Stimulated activated CD8-positive, alpha-beta memory T cell treated with anti-CD3 and anti-CD28 coated beads, Interleukin-12 subunit alpha, Interleukin-12 subunit beta, amount 100 ng/mL, for 24 hours (primary cell): ENCODE measurements around the gene SF3A1.

Experiments used
- DNase-seq: peaks from one replicate; pipeline ENCODE4 v3.0.0-alpha.2; 2020; ENCODE audit errors: extremely low read depth

Gene SF3A1

GRCh38 chr22:30386960-30387827 is 30.5 kb upstream of the SF3A1 start, which contains the start of gene RNF215:
RNF215 (minus strand) TSS chr22:30387411; CDS start chr22:30387313, 98 bp downstream.
- DNase-seq, result peak; percentile 40

DNA sequence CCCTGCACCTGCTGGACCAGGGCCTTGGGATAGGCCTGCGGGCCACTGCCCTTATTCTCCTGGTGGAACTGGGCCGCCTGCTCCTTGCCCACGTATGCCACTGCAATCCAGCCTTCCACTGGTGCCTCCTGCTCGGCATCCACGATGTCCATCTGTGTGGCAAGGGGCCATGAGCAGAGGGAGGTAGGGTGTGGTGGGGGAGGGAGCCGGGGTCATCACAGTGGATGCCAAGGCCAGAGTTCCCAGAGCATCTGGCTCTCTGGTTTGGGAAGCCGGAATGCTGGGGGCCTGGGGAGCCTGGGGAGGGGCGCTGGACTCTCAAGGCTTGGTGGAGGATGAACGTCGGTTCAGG is 29.9 kb upstream of the SF3A1 start:
- DNase-seq, result no peak

DNA sequence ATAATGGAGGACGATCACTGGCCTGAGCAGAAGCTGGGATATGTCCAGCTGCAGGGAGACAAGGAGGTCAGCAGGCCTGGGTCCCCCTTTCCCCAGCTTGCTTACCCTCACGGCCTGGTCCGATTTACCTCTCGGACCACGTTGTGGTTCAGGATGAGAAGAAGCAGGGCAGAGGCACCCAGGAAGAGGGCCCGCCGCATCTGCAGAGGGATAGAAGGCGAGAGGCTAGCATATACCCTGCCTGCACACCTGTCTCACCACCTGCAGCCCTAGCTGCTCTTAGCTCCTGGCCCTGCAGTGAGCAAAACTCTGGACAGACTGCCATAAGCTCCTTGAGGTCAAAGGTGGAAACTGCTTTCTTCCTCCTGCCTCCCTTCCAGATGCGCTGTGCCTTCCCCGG is 29.2 kb upstream of the SF3A1 start:
- DNase-seq, result no peak

DNA sequence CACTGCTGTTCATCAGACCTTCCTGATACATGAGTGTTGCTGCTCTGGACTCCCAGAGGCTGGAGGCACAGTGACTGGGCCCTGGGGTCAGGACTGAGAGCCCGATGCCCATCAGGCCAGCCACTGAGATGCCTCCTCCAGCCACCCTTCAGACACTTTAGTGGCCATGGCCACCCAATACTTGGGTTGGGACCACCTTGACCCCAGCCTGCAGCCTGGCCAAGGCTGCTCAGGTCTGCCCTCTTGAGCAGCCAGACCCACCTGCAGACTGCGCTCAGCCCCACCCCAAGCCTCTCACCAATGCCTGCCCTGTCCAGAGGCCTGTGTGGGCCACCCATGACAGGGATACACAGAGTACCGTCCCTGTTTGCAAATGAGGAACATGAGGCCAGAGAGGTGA is 26.4 kb upstream of the SF3A1 start:
- no peak for DNase-seq

GRCh38 chr22:30382340-30382739 is 25.6 kb upstream of the SF3A1 start:
- DNase-seq, result no peak

DNA sequence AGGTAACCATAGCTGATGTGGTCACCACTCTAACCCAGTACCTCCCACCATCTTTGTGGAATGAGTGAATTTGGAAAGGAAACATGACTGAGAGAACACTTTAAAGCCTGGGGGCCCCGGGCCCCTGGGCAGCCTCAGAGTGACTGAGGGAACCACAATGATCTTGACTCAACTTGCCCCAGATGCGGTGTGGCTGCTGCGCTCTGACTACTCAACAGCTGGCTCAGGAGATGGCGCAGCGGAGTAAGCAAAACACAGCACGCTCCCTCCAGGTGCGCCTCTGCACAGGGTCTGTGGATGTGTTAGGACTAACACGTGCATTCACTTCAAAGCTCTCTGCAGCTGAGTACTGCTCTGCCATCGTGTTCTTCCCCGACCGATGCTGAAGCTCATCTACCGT is 24.6 kb upstream of the SF3A1 start:
- DNase-seq, result no peak

GRCh38 chr22:30380011-30380410 is 23.3 kb upstream of the SF3A1 start:
- no peak for DNase-seq

DNA sequence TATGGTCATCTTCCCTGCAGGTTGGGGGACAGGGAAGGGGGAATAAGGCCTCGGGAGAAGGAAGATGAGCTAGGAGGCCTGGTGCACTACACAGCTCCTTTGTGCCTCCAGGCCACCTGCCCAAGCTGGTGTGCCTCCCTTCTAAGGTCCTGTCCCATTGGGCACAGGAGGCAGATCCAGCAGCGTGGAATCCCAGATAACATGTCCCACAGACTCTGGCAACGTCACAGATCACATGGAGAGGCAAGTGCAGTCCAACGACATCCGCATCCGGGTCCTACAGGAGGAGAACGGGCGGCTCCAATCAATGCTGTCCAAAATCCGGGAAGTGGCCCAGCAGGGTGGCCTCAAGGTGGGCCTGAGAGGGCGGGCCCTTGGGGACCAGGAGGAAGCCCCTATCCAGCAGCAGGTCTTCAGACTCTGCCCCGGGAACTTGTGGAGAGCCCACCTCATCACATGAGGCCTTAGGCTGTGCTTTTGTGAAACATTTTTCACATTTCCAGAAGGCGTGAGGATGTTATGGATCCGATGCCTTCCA is 18.7 kb upstream of the SF3A1 start:
- DNase-seq, result no peak

DNA sequence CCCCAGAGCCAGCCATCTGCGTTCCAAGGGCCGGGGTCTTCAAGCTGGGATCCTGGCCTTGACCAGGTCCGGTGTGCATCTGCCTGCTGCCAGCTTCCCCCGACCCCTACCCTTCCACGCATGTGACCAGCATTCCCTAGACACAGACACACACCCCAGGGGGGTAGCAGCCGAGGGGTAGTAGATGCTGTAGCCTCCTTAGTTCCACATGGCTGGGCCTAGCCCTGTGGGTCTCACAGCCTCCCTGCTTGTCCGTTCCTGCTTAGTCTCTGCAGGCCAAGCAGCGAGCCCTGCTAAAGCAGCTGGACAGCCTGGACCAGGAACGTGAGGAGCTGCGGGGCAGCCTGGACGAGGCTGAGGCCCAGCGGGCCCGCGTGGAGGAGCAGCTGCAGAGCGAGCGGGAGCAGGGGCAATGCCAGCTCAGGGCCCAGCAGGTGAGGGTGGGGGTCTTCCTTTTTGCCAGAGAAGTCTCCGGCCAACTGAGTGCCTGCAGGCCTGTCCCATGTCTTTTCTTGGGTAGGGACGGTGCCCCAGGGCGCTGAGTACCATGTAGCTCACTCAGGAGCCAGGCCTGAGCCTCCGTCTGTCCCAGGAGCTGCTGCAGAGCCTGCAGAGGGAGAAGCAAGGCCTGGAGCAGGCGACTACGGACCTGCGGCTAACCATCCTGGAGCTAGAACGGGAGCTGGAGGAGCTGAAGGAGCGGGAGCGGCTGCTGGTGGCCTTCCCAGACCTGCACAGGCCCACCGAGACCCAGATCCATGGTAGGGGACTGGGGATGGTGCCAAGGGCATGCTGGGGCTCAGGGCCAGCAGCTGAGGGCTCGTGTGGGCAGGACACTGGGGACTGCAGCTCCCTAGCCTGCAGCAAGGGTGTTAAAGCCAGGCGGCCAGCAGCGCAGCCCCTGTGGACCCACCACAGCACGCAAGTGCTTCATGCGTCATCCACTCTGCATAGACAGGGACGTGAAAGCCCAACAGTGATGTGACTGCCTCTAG is 16.9 kb upstream of the SF3A1 start:
- DNase-seq, result no peak

DNA sequence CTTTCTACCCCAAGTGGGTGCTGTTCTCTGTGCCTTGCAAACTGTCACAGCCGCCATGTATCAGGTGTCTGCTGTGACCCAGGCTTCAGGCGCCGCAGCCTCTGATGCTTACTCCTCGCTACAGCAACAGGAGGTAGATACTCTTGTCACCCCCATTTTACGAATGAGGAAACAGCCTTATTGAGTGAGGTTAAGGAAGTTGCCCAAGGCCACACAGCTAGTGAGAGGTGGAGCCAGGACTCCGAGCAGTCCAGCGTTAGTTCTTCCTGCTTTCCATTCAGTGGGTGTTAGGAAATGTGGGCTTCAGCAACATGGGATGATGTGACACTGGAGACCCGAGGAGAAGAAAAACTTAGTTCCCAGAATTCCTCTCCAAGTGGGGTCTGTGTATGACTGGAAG is 16.2 kb upstream of the SF3A1 start:
- no peak for DNase-seq

GRCh38 chr22:30371981-30372380 is 15.3 kb upstream of the SF3A1 start:
- DNase-seq, result no peak

- no peak for DNase-seq
These were observed 14.6 kb upstream of the SF3A1 start for GRCh38 chr22:30371321-30371720.

- DNase-seq, result no peak
These were observed 14.0 kb upstream of the SF3A1 start for GRCh38 chr22:30370641-30371230.

- no peak for DNase-seq
These were observed 11.7 kb upstream of the SF3A1 start for GRCh38 chr22:30368420-30368819.

- no peak for DNase-seq
These were observed 9.2 kb upstream of the SF3A1 start for GRCh38 chr22:30365891-30366290.

DNA sequence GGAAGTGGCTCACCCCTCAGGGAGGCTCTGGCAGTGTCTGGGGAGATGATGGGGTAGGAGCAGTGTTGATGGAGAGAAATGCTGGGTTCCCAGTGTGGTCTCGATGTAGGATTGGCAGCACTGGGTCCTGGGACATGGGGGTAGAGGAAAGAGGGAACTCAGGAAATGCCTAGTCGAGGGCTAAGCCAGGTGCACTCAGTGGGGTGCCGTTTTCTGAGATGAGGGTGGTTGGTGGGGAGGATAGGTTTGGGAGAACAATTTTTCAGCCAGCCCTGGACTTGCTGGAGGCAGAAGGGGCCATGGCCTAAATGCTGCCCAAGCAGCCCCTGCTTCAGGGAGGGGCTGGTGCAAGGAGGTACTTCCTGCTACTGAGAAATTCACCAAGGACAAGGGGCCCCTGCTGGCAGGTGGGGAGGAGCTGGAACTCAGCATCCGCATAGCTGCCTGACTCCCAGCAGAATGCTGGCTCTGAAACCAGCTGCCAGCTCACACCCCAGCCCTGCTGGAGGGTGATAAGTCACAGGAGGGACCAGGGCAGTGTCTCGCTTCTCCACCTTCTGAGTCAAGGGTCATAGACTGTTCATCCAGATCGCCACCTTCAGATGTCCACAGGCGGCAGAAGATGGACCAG is 6.1 kb upstream of the SF3A1 start:
- DNase-seq, result no peak

DNA sequence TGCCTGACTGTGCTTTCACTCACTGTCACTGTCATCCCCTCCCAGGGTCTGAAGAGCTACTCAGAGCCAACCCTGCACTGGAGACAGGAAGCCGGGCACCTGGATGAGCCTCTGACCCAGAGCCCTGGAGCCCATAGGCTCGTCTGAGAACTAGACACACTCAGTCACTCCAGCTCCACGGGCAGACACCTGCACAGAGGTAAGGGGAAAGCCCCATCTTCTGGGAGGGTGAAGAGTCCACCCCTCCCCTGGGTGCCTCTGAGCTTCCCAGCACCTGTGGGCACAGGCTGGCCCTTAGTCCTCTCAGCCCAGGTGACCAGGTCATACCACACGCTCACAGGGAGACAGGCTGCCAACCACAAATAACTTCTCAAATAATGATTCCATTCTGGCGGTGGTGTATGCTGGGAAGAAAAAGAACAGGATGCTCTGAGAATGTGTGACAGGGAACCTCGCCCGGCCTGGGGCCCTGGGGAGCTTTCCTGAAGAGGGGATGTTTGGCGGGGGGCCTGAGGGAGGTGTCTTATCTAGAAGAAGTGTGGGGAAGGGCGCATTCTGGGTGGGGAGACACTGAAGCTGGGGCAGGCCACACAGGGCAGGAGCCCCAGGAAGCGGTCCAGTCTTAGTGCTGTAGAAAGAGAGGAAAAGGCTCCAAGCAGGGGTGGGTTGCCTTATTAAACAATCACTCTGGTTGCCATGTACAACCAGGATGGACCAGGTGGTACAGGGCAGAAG is 5.4 kb upstream of the SF3A1 start:
- DNase-seq, result no peak

DNA sequence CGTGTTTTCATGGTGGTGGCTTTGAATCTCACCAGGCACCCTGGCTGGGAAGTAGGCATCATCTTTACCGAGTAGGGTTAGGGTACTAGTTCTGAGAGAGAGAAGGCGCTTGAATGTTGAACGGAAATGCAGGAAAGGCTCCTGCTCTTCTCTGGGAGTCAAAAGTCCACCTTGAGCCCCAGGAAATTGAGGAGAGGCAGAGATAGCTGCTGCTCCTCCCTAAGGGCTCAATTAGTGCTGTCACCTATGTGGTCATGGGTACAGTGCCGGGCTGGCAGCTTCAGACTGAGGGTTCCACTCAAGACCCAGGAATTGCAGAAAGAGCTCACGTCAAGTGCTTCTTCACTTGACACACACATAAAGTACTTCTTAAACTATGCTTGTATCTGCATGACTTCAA is 1.8 kb upstream of the SF3A1 start:
- DNase-seq, result no peak

GRCh38 chr22:30357650-30358215 is 1.0 kb upstream of the SF3A1 start:
- DNase-seq, result no peak

- DNase-seq, result no peak
These were observed 509 bp upstream of the SF3A1 start for GRCh38 chr22:30357236-30357570.

DNA sequence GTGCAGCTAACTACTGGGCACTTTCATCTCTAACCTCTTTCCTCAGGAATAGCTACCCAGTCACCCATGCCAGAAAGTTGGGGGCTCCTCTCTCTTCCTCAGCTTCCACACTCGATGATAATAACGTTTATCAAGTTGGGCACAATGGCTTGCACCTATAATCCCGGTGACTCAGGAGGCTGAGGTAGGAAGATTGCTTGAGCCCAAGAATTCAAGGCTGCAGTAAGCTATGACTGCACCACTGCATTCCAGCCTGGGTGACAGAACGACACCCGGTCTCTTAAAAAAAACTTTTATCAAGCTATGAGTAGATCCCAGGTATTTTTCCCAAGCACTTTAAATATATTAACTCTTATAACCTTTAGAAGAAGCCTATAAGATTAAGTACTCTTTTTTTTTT is 2.0 kb downstream of the SF3A1 start:
- DNase-seq, result no peak
